H9 (cell line): ENCODE results near the gene PCBP2. TPM values are rescaled to one million over a fixed set of nuclear protein-coding genes. Genes with fewer than 3 reads are reported as not detected.
A peak's percentile ranks its signal among the peaks of the same experiment; 100 is the strongest.

Experiments
- DNase-seq: peaks from one replicate; pipeline ENCODE4 v3.0.0-alpha.2; 2017
- H2AFZ ChIP-seq: one replicate; pipeline ENCODE4 v1.6.1; 2013; ENCODE audit warnings: mild to moderate bottlenecking, low read length, control low read depth, moderate library complexity
- H2AK5ac ChIP-seq: 2 replicates; pipeline ENCODE4 v1.6.1; 2013; ENCODE audit warnings: low read length, control low read depth, mixed read lengths; ENCODE audit not compliant: insufficient read length
- H2BK120ac ChIP-seq: one replicate; pipeline ENCODE4 v1.6.1; 2013; ENCODE audit warnings: low read depth, mild to moderate bottlenecking, low read length, control low read depth, inconsistent platforms; ENCODE audit not compliant: poor library complexity, severe bottlenecking
- H2BK12ac ChIP-seq: 2 replicates; pipeline ENCODE4 v1.6.1; 2013; ENCODE audit warnings: low read length, control low read depth, mixed read lengths, low read depth; ENCODE audit not compliant: insufficient read length
- H2BK15ac ChIP-seq: 2 replicates; pipeline ENCODE4 v1.6.1; 2013; ENCODE audit warnings: low read depth, low read length, control low read depth
- H2BK20ac ChIP-seq: one replicate; pipeline ENCODE4 v1.6.1; 2013; ENCODE audit warnings: low read depth, mild to moderate bottlenecking, low read length, control low read depth, inconsistent platforms; ENCODE audit not compliant: poor library complexity, severe bottlenecking
- H2BK5ac ChIP-seq: 2 replicates; pipeline ENCODE4 v1.6.1; 2013; ENCODE audit warnings: low read length, control low read depth, mixed read lengths; ENCODE audit not compliant: insufficient read length
- H3K14ac ChIP-seq: 2 replicates; pipeline ENCODE4 v1.6.1; 2013; ENCODE audit warnings: low read length, control low read depth; ENCODE audit not compliant: insufficient read depth
- H3K18ac ChIP-seq: 2 replicates; pipeline ENCODE4 v1.6.1; 2013; ENCODE audit warnings: low read depth, mild to moderate bottlenecking, mixed read lengths, low read length, control low read depth; ENCODE audit not compliant: insufficient read length
- H3K23ac ChIP-seq: 2 replicates; pipeline ENCODE4 v1.6.1; 2013; ENCODE audit warnings: low read length, control low read depth, mixed read lengths, low read depth; ENCODE audit not compliant: insufficient read length
- H3K23me2 ChIP-seq: 2 replicates; pipeline ENCODE4 v1.6.1; 2013; ENCODE audit warnings: low read depth, mild to moderate bottlenecking, mixed read lengths, low read length, control low read depth; ENCODE audit not compliant: insufficient read length, poor library complexity, severe bottlenecking
- H3K27ac ChIP-seq: 2 replicates; pipeline ENCODE4 v1.5.1; 2013; ENCODE audit warnings: low read length, control low read depth, mixed read lengths, low read depth; ENCODE audit not compliant: insufficient read length
- H3K27me3 ChIP-seq: 2 replicates; pipeline ENCODE4 v1.6.1; 2013; ENCODE audit warnings: low read length, control low read depth, inconsistent platforms; ENCODE audit not compliant: insufficient read depth
- H3K4ac ChIP-seq: 2 replicates; pipeline ENCODE4 v1.6.1; 2013; ENCODE audit warnings: low read depth, mild to moderate bottlenecking, control low read depth, inconsistent platforms, low read length, moderate library complexity
- H3K4me1 ChIP-seq: 2 replicates; pipeline ENCODE4 v1.6.1; 2013; ENCODE audit warnings: low read length, control low read depth, inconsistent platforms; ENCODE audit not compliant: insufficient read depth
- H3K4me2 ChIP-seq: 2 replicates; pipeline ENCODE4 v1.6.1; 2013; ENCODE audit warnings: low read length, control low read depth, mixed read lengths; ENCODE audit not compliant: insufficient read length, insufficient read depth
- H3K56ac ChIP-seq: 2 replicates; pipeline ENCODE4 v1.6.1; 2013; ENCODE audit warnings: low read depth, mild to moderate bottlenecking, mixed read lengths, low read length, control low read depth; ENCODE audit not compliant: insufficient read length
- H3K79me1 ChIP-seq: 2 replicates; pipeline ENCODE4 v1.6.1; 2013; ENCODE audit warnings: low read depth, mild to moderate bottlenecking, moderate library complexity, low read length, control low read depth, inconsistent platforms; ENCODE audit not compliant: insufficient read depth, poor library complexity, severe bottlenecking
- H3K79me2 ChIP-seq: 2 replicates; pipeline ENCODE4 v1.6.1; 2013; ENCODE audit warnings: low read length, control low read depth, inconsistent platforms; ENCODE audit not compliant: insufficient read depth
- H3K9ac ChIP-seq: 2 replicates; pipeline ENCODE4 v1.6.1; 2013; ENCODE audit warnings: low read length, control low read depth, mixed read lengths; ENCODE audit not compliant: insufficient read length; ENCODE audit errors: extremely low read depth
- H3K9me3 ChIP-seq: one replicate; pipeline ENCODE4 v1.6.1; 2013; ENCODE audit warnings: low read depth, low read length, inconsistent platforms; ENCODE audit not compliant: control insufficient read depth
- H3T11ph ChIP-seq: one replicate; pipeline ENCODE4 v1.6.1; 2013; ENCODE audit warnings: mild to moderate bottlenecking, low read length, control low read depth, inconsistent platforms
- H4K20me1 ChIP-seq: one replicate; pipeline ENCODE4 v1.6.1; 2013; ENCODE audit not compliant: control insufficient read depth, insufficient read length, insufficient read depth
- H4K5ac ChIP-seq: 2 replicates; pipeline ENCODE4 v1.6.1; 2013; ENCODE audit warnings: low read depth, mild to moderate bottlenecking, mixed read lengths, low read length, control low read depth; ENCODE audit not compliant: insufficient read length
- H4K8ac ChIP-seq: replicated peaks from 2 replicates; pipeline ENCODE4 v1.6.1; 2013; ENCODE audit warnings: low read length, control low read depth, mixed read lengths, low read depth; ENCODE audit not compliant: insufficient read length
- H4K91ac ChIP-seq: 2 replicates; pipeline ENCODE4 v1.6.1; 2013; ENCODE audit warnings: low read depth, mild to moderate bottlenecking, moderate library complexity, mixed read lengths, low read length, control low read depth; ENCODE audit not compliant: insufficient read length
- H3K27ac Mint-ChIP-seq, 3 experiments: 2 replicates in 2 of 3; 3 replicates in 1 of 3; pipeline ENCODE4 v1.8.0; 2020 to 2021; ENCODE audit warnings: mixed read lengths in 3 of 3, mild to moderate bottlenecking in 1 of 3, moderate library complexity in 1 of 3
- H3K27me3 Mint-ChIP-seq: 2 replicates; pipeline ENCODE4 v1.8.0; 2021; ENCODE audit warnings: low read depth, mild to moderate bottlenecking, moderate library complexity, mixed read lengths
- H3K36me3 Mint-ChIP-seq, 3 experiments: 2 replicates in 2 of 3; 3 replicates in 1 of 3; pipeline ENCODE4 v1.8.0; 2020 to 2021; ENCODE audit warnings: low read depth in 3 of 3, mixed read lengths in 3 of 3; ENCODE audit not compliant: insufficient read depth in 1 of 3
- H3K4me1 Mint-ChIP-seq, 2 experiments: 2 replicates each; pipeline ENCODE4 v1.8.0; 2020; ENCODE audit warnings: mixed read lengths in 2 of 2
- H3K4me3 Mint-ChIP-seq, 2 experiments: 2 replicates in 1 of 2; 3 replicates in 1 of 2; pipeline ENCODE4 v1.8.0; 2020 to 2021; ENCODE audit warnings: mild to moderate bottlenecking in 2 of 2, mixed read lengths in 2 of 2, moderate library complexity in 1 of 2
- H3K9me3 Mint-ChIP-seq, 2 experiments: 2 replicates in 1 of 2; 3 replicates in 1 of 2; pipeline ENCODE4 v1.8.0; 2020; ENCODE audit warnings: mild to moderate bottlenecking in 2 of 2, mixed read lengths in 2 of 2, moderate library complexity in 1 of 2
- WGBS: extraction: QIAGEN DNeasy Blood & Tissue Kit; methylation state at CpG from one replicate; pipeline ENCODE4 v1.1.7; 2013; ENCODE audit warnings: missing lambda C conversion rate, low lambda C conversion rate, mixed read lengths; ENCODE audit not compliant: insufficient read length; ENCODE audit errors: extremely low coverage; 5-methylcytosine and 5-hydroxymethylcytosine counted together
- total RNA-seq: library from RNA; stranded (reverse); gene quantifications from 2 replicates; pipeline ENCODE4 v1.2.1, GENCODE V29; 2021
- TF ChIP-seq, protein P1 (sequence below): fragments of 200-600 bp; sonication (generic); conservative IDR thresholded peaks from 3 replicates; pipeline ENCODE4 v1.8.0; 2021; ENCODE audit warnings: antibody characterized with exemption, mild to moderate bottlenecking

PCBP2 gene
- total RNA-seq, 1 experiment from 2014 or later: 1,207 TPM

DNA sequence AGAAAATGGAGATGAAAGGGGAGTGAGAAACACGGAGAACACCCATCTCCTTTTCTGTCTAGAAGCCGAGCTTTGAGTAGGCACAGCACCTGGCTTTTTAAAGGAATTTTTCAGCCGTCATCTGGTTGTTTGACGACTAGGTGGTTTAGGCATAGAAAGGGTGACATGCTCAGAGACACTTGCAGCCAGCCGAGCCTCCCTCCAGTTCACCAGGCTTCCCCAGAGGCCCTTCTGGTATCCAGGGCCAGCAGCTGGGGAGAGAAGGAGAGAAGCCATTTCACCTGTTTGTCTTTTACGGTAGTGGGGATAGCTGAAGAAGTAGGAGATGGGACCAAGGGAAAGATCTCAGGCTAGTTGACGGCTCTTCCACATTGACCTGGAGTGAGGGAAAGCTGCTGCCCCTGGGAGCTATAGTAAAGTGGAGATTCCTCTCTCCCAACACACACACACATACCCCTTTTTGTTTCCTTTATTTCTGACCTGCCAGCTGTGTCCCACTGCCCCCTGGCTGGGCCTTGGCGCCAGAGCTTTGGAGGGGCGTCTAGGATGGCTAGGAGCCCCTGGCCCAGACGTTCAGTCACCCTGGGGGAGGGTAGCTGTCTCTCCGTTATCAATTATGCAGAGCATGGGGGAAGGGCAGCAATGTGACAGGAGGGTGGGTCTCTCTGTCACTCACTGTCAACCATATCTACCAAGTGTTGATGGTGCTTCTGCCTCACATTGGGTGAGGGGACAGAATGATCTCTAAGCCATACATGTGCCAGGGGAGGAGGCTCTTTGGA lies 41.9 kb downstream of the PCBP2 start:
- no peak overlapping the region for H3K56ac ChIP-seq
- H3K36me3 Mint-ChIP-seq: peaks cover 0 to 11% (median 1%) of the 10 kb centered on the region in 3 experiments; a peak in 1 of 7 replicates
- no peak overlapping the region for H3T11ph ChIP-seq
- no peak overlapping the region for H3K23ac ChIP-seq
- no peak overlapping the region for H2BK120ac ChIP-seq
- H3K4me1 ChIP-seq: peaks cover 6% of the 10 kb centered on the region; the same call in 1 of the 2 replicates
- no peak overlapping the region for H4K8ac ChIP-seq
- H3K18ac ChIP-seq: no peak overlapping the region
- H4K91ac ChIP-seq: no peak overlapping the region
- no peaks in the 10 kb centered on the region; the same call in none of the 2 replicates for H3K27me3 Mint-ChIP-seq
- TF ChIP-seq, protein P1, sequence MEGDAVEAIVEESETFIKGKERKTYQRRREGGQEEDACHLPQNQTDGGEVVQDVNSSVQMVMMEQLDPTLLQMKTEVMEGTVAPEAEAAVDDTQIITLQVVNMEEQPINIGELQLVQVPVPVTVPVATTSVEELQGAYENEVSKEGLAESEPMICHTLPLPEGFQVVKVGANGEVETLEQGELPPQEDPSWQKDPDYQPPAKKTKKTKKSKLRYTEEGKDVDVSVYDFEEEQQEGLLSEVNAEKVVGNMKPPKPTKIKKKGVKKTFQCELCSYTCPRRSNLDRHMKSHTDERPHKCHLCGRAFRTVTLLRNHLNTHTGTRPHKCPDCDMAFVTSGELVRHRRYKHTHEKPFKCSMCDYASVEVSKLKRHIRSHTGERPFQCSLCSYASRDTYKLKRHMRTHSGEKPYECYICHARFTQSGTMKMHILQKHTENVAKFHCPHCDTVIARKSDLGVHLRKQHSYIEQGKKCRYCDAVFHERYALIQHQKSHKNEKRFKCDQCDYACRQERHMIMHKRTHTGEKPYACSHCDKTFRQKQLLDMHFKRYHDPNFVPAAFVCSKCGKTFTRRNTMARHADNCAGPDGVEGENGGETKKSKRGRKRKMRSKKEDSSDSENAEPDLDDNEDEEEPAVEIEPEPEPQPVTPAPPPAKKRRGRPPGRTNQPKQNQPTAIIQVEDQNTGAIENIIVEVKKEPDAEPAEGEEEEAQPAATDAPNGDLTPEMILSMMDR: no peak
- no peak overlapping the region for H3K4ac ChIP-seq
- no peaks in the 10 kb centered on the region for H3K9me3 ChIP-seq
- no peak overlapping the region for H2AFZ ChIP-seq
- H4K20me1 ChIP-seq: peaks cover 2% of the 10 kb centered on the region
- peaks cover 2% of the 10 kb centered on the region for H3K79me1 ChIP-seq
- peak overlapping the region; percentile 20 for H3K9ac ChIP-seq
- H3K23me2 ChIP-seq: peaks cover 14% of the 10 kb centered on the region
- peak overlapping the region; percentile 72 to 93 for H3K4me3 Mint-ChIP-seq
- no peak overlapping the region for H4K5ac ChIP-seq
- no peaks in the 10 kb centered on the region for H3K79me2 ChIP-seq
- H3K9me3 Mint-ChIP-seq: no peaks in the 10 kb centered on the region
- no peak overlapping the region for H2AK5ac ChIP-seq
- H3K27ac Mint-ChIP-seq: peak overlapping the region; percentile 94 to 98 (median 97); a peak in 5 of 7 replicates
- H2BK20ac ChIP-seq: no peak overlapping the region
- H3K27ac ChIP-seq: no peak overlapping the region
- WGBS: no CpG with 5 or more reads among the region's 11 CpGs
- no peak overlapping the region for H2BK12ac ChIP-seq
- no peak for DNase-seq
- H3K27me3 ChIP-seq: no peaks in the 10 kb centered on the region
- no peak overlapping the region for H2BK5ac ChIP-seq
- H3K4me2 ChIP-seq: peak overlapping the region; percentile 74
- H2BK15ac ChIP-seq: no peak overlapping the region
- H3K14ac ChIP-seq: no peak overlapping the region
- peaks cover 55 to 61% of the 10 kb centered on the region in 2 experiments for H3K4me1 Mint-ChIP-seq
